ENCODE data around the gene SIGLEC11.

The SIGLEC11 gene

GRCh38 chr19:49997709-49998108 lies 36.7 kb upstream of the SIGLEC11 start:
- H3K4me3 Mint-ChIP-seq: no peak overlapping the region
- H3K36me3 Mint-ChIP-seq (ENCODE audit: low read depth): peaks cover 98% of the 10 kb centered on the region
- H3K27ac Mint-ChIP-seq: no peak overlapping the region
- peaks cover 22% of the 10 kb centered on the region for H3K4me1 Mint-ChIP-seq (ENCODE audit: low read depth)
- intact Hi-C loops (cut with micrococcal nuclease): no loop called here
- no peaks in the 10 kb centered on the region for H3K27me3 Mint-ChIP-seq
- no peaks in the 10 kb centered on the region for H3K9me3 Mint-ChIP-seq

DNA sequence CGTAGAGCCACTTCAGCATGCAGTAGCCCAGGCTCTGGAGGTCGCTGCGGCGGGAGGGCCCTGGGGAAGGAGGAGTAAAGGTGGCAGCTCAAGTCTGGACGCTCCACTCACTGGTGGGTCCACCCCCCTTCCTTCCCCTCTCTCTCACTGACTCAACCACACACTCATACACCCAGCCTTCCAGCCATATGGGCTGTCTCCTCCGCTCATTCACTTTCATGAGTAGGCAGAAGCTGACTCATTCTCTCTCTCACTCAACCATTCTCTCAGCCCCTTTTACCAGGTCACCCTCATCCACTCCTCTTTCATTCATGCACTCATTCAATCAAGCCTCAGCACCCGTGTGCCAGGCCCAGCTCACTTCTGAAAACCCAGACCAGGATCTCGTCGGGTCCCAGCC lies 27.5 kb upstream of the SIGLEC11 start:
- H3K9me3 Mint-ChIP-seq: peaks cover 8% of the 10 kb centered on the region
- no peaks in the 10 kb centered on the region for H3K27me3 Mint-ChIP-seq
- no peak overlapping the region for H3K4me3 Mint-ChIP-seq
- no peak overlapping the region for H3K27ac Mint-ChIP-seq
- intact Hi-C loops (cut with micrococcal nuclease): loop anchor here (5.0 kb wide), 1 partner anchor 36 kb away; no protein-coding TSS in a partner anchor
- H3K4me1 Mint-ChIP-seq (ENCODE audit: low read depth): peaks cover 11% of the 10 kb centered on the region
- H3K36me3 Mint-ChIP-seq (ENCODE audit: low read depth): peaks cover 99% of the 10 kb centered on the region

DNA sequence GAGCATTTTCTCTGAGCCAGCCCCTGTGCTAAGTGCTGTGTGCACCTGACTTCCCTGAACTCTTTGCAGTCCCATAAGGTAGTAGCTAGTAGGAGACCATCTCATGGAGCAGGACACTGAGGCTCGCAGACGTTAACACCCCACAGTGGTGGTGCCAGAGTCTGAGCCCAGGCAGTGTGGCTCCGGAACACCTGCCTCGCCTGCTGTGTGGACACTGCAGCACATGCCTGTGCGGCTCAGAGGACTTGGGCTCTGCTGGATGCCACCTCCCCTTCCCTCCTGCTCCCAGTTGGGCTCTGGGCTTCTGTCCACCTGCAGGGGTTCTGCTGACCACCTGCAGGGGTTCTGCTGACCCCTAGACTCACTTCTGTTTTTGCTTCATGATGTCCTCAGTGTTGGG lies 27.0 kb upstream of the SIGLEC11 start:
- H3K9me3 Mint-ChIP-seq: peaks cover 8% of the 10 kb centered on the region
- H3K4me1 Mint-ChIP-seq (ENCODE audit: low read depth): peaks cover 11% of the 10 kb centered on the region
- no peak overlapping the region for H3K4me3 Mint-ChIP-seq
- H3K27me3 Mint-ChIP-seq: no peaks in the 10 kb centered on the region
- H3K36me3 Mint-ChIP-seq (ENCODE audit: low read depth): peaks cover 98% of the 10 kb centered on the region
- no peak overlapping the region for H3K27ac Mint-ChIP-seq
- intact Hi-C loops (cut with micrococcal nuclease): loop anchor here (5.0 kb wide), 1 partner anchor 36 kb away; no protein-coding TSS in a partner anchor

GRCh38 chr19:49987159-49987698 lies 26.3 kb upstream of the SIGLEC11 start:
- Mint-ChIP-seq H3K36me3 (ENCODE audit: low read depth) (peaks cover 98% of the 10 kb centered on the region), H3K4me1 (ENCODE audit: low read depth) (peaks cover 11% of the 10 kb centered on the region), H3K27me3 (no peaks in the 10 kb centered on the region), H3K27ac (no peak overlapping the region), H3K4me3 (no peak overlapping the region), H3K9me3 (peaks cover 8% of the 10 kb centered on the region)
- intact Hi-C loops (cut with micrococcal nuclease): loop anchor here (5.0 kb wide), 1 partner anchor 35 kb away; no protein-coding TSS in a partner anchor

- Mint-ChIP-seq H3K4me1 (ENCODE audit: low read depth) (peaks cover 11% of the 10 kb centered on the region), H3K4me3 (no peak overlapping the region), H3K27me3 (no peaks in the 10 kb centered on the region), H3K27ac (no peak overlapping the region), H3K9me3 (peaks cover 8% of the 10 kb centered on the region), H3K36me3 (ENCODE audit: low read depth) (peaks cover 98% of the 10 kb centered on the region)
- intact Hi-C loops (cut with micrococcal nuclease): loop anchor here (5.0 kb wide), 1 partner anchor 34 kb away; no protein-coding TSS in a partner anchor
Measured at GRCh38 chr19:49986354-49986753, 25.4 kb upstream of the SIGLEC11 start.

DNA sequence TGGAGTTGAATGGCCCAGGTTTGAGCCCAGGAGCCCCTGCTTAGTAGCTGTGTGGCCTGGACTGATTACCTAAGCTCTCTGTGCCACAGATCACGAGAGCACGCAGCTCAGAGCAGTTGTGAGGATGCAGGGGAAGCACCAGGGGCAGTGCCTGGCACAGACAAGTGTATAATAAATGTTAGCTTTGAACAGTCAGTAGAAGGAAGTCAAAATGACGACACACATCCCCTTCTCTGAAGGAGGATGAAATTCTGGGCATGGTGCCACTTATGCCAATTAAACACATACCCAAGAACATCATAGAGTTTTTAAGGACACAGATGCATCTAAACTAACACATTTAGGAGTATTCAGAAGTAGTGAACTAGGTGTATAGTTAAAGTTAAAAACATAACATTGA lies 24.9 kb upstream of the SIGLEC11 start:
- Mint-ChIP-seq H3K9me3 (peaks cover 8% of the 10 kb centered on the region), H3K4me1 (ENCODE audit: low read depth) (peaks cover 11% of the 10 kb centered on the region), H3K27ac (no peak overlapping the region), H3K27me3 (no peaks in the 10 kb centered on the region), H3K4me3 (no peak overlapping the region), H3K36me3 (ENCODE audit: low read depth) (peaks cover 98% of the 10 kb centered on the region)
- intact Hi-C loops (cut with micrococcal nuclease): loop anchor here (5.0 kb wide), 1 partner anchor 34 kb away; no protein-coding TSS in a partner anchor

DNA sequence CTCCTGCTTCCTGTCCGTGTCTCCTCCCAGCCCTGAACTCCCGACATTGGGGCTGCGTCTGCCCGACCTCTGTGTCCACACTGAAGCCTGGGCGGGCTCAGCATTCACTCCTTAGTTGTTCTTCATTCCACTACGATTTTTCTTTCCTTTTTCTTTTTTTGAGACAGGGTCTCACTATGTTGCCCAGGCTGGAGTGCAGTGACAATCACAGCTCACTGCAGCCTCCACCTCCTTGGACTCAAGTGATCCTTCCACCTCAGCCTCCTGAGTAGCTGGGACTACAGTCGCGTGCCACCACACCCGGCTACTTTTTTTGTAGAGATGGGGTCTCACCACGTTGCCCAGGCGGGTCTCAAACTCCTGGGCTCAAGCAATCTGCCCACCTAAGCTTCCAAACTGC lies 23.5 kb upstream of the SIGLEC11 start:
- Mint-ChIP-seq H3K27ac (no peak overlapping the region), H3K36me3 (ENCODE audit: low read depth) (peaks cover 96% of the 10 kb centered on the region)
- intact Hi-C loops (cut with micrococcal nuclease): no loop called here

GRCh38 chr19:49983645-49984229 lies 22.8 kb upstream of the SIGLEC11 start:
- intact Hi-C loops (cut with micrococcal nuclease): loop anchor here (1.0 kb wide), 1 partner anchor 46 kb away; no protein-coding TSS in a partner anchor
- H3K27ac Mint-ChIP-seq: no peak overlapping the region
- peaks cover 11% of the 10 kb centered on the region for H3K4me1 Mint-ChIP-seq (ENCODE audit: low read depth)
- no peaks in the 10 kb centered on the region for H3K27me3 Mint-ChIP-seq
- no peak overlapping the region for H3K4me3 Mint-ChIP-seq
- peaks cover 8% of the 10 kb centered on the region for H3K9me3 Mint-ChIP-seq
- peaks cover 96% of the 10 kb centered on the region for H3K36me3 Mint-ChIP-seq (ENCODE audit: low read depth)

More for the DNA sequence above, 23.5 kb upstream of the SIGLEC11 start:
- H3K4me3 Mint-ChIP-seq: no peak overlapping the region
- H3K9me3 Mint-ChIP-seq: peaks cover 8% of the 10 kb centered on the region
- no peaks in the 10 kb centered on the region for H3K27me3 Mint-ChIP-seq
- H3K4me1 Mint-ChIP-seq (ENCODE audit: low read depth): peaks cover 11% of the 10 kb centered on the region

DNA sequence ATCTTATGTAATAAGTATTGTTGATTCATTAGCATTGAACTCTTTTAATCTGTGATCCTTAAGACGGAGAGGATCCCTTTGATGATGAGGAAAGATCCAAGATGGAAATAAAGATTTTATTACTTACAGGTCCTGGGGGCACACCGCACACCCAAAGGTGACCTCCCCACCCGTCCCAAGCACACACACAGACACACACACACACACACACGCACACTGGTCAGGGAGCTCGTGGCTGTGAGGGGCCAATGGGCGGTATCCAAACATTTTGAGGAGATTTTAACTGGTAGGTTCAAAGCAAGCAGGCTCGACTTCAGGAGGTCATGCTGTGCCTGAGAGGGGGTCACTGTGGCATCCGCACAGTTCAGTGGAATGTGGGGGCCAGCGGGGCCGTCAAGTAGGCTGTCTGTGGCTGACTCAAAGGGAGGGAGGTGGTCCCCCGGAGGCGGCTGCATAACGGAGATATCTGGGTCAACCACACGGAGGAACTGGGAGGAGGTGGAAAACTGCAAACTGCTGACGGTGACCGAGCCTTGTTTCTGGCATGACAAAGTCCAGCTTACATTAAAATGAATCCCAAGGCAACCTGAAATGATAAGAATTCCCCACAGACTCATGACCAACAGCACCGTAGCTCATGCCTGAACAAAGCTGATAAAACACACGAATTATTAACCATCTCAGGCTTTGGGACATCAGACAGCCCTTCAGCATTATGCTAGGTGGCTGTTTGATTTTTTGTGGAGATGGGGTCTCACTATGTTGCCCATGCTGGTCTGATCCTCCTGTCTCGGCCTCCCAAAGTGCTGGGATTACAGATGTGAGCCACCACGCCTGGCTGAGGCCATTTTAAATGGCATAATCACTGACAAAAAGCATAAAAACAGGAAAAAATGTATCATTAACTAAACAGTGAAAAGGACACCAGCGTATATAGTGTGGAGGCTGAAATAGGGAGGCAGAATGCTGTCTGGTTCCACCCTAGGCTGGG lies 20.9 kb upstream of the SIGLEC11 start:
- Mint-ChIP-seq H3K36me3 (ENCODE audit: low read depth) (peaks cover 96% of the 10 kb centered on the region), H3K9me3 (peaks cover under 1% of the 10 kb centered on the region), H3K27me3 (peaks cover 1% of the 10 kb centered on the region), H3K4me1 (ENCODE audit: low read depth) (peaks cover 11% of the 10 kb centered on the region), H3K27ac (no peak overlapping the region), H3K4me3 (no peak overlapping the region)
- intact Hi-C loops (cut with micrococcal nuclease): no loop called here

GRCh38 chr19:49978324-49978723 lies 17.4 kb upstream of the SIGLEC11 start:
- H3K4me1 Mint-ChIP-seq (ENCODE audit: low read depth): peaks cover 23% of the 10 kb centered on the region
- H3K36me3 Mint-ChIP-seq (ENCODE audit: low read depth): peaks cover 89% of the 10 kb centered on the region
- no peak overlapping the region for H3K4me3 Mint-ChIP-seq
- intact Hi-C loops (cut with micrococcal nuclease): no loop called here
- H3K27ac Mint-ChIP-seq: no peak overlapping the region
- H3K27me3 Mint-ChIP-seq: peaks cover 21% of the 10 kb centered on the region
- no peaks in the 10 kb centered on the region for H3K9me3 Mint-ChIP-seq

- intact Hi-C loops (cut with micrococcal nuclease): no loop called here
- Mint-ChIP-seq H3K27ac (no peak overlapping the region), H3K4me1 (ENCODE audit: low read depth) (peaks cover 27% of the 10 kb centered on the region), H3K27me3 (peaks cover 25% of the 10 kb centered on the region), H3K9me3 (no peaks in the 10 kb centered on the region), H3K36me3 (ENCODE audit: low read depth) (peaks cover 89% of the 10 kb centered on the region), H3K4me3 (no peak overlapping the region)
Measured at GRCh38 chr19:49977881-49978280, 16.9 kb upstream of the SIGLEC11 start.

DNA sequence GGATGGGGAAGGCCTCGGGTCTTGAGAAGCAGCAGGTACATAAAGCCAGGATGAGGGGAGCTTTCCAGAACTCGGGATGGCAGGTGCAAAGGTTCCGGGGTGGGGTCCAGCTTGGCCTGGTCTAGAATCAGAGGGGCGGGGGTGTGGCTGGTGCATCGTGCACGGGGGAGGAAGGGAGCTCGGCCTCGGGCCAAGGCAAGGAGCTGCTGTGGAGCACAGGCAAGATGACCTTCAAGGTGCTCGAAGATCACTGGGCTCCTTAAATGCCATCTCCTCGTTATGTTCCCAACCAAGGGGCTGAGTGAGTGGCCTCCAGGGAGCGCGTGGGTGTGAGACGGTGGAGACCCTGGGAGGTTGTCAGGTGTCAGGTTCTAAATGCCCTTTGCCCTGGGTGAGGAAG lies 16.1 kb upstream of the SIGLEC11 start:
- peaks cover 80% of the 10 kb centered on the region for H3K36me3 Mint-ChIP-seq (ENCODE audit: low read depth)
- peaks cover 33% of the 10 kb centered on the region for H3K27me3 Mint-ChIP-seq
- peaks cover 35% of the 10 kb centered on the region for H3K4me1 Mint-ChIP-seq (ENCODE audit: low read depth)
- intact Hi-C loops (cut with micrococcal nuclease): no loop called here
- H3K27ac Mint-ChIP-seq: no peak overlapping the region
- no peak overlapping the region for H3K4me3 Mint-ChIP-seq
- H3K9me3 Mint-ChIP-seq: no peaks in the 10 kb centered on the region

DNA sequence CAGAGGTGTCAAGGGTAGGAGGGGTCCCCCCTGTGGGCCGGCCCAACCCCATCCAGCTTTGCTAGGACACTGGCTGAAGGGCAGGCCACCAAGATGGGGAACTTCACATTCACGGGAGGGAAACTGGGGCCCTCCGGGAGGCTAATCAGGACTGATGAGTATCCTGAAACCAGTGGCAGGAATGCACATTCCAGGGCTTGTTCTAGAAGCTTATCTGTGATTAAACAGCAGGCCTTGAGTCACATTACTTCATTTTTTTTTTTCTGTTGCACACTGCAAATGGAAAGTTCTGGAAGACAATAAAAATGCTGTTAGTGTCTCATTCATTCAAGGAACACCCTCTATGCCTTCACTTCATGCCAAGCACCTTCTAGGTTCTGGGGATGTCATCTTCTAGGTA lies 15.5 kb upstream of the SIGLEC11 start:
- intact Hi-C loops (cut with micrococcal nuclease): no loop called here
- H3K36me3 Mint-ChIP-seq (ENCODE audit: low read depth): peaks cover 75% of the 10 kb centered on the region
- no peak overlapping the region for H3K4me3 Mint-ChIP-seq
- H3K9me3 Mint-ChIP-seq: no peaks in the 10 kb centered on the region
- peaks cover 37% of the 10 kb centered on the region for H3K4me1 Mint-ChIP-seq (ENCODE audit: low read depth)
- no peak overlapping the region for H3K27ac Mint-ChIP-seq
- H3K27me3 Mint-ChIP-seq: peaks cover 39% of the 10 kb centered on the region

DNA sequence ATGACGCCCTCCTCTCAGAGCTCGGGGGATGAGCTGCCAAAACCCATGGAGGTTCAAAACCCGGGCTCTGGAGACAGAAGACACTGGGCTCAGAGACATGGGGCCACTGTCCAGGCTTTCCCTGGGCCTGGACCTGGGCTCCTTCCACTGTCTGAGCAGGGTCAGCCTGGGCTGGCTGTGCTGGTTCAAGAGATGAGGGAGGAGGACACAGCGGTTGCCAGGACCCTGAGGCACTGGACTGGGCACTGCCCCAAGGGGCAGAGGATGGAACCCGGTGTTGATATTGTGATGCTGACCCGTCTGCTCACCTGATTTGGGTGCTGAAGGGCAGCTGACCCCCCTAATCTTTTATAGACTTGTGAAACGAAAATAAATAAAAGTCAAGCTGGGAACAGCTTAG lies 14.1 kb upstream of the SIGLEC11 start:
- peaks cover 37% of the 10 kb centered on the region for H3K4me1 Mint-ChIP-seq (ENCODE audit: low read depth)
- H3K27me3 Mint-ChIP-seq: peaks cover 41% of the 10 kb centered on the region
- H3K27ac Mint-ChIP-seq: no peak overlapping the region
- peaks cover 60% of the 10 kb centered on the region for H3K36me3 Mint-ChIP-seq (ENCODE audit: low read depth)
- intact Hi-C loops (cut with micrococcal nuclease): no loop called here
- no peak overlapping the region for H3K4me3 Mint-ChIP-seq
- H3K9me3 Mint-ChIP-seq: no peaks in the 10 kb centered on the region
